ENCODE results near the gene OSMR. TPM values are rescaled to one million over a fixed set of nuclear protein-coding genes. Genes with fewer than 3 reads are reported as not detected.

The OSMR gene
- total and polyA plus RNA-seq, 2 donors from 2014 or later: 12.9 to 118 TPM

DNA sequence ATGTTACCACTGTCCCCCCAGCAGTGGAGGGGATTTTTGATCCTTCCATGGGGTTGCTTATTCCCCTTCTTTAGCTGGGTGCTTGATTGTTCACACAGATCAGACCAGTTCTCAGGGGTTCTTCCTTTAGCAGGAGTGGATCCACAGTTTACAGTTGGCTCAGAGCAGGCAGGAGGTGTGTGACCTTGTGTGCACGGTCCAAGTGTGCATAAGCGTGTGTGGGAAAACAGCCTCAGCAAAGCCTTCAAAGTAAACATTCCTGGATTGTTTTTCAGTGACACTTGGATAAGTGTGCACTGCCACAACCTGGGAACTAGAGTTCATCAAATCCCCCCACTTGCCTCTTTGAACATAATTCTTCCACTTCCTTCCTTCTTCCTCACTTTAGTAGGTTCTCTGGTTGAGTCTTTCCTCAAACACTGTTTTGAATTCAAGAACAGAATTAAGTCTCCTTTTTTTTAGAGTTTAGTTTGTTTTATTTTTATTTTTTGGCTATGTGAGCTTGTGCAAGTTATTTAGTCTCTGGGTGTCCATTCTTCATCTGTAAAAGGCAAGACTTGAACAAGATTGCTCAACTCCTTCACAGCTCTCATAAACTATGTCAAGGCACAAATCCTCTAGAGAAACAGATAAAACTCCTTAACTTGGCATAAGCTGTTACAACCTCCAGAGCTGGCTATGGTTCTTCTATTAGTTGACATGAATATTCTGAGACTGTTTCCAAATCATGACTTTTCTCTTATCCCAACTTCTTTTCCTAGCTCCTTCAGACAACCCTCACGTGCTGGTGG, 78.0 kb downstream of the OSMR start:
- H3K27ac ChIP-seq (ENCODE audit: low read depth in 2 of 2, low read length in 2 of 2): no peak overlapping the region
- FAIRE-seq: no peak
- DNase-seq: no peak
- H3K9ac ChIP-seq (ENCODE audit: low read length in 3 of 3): no peak overlapping the region
- TF ChIP-seq, protein P1, sequence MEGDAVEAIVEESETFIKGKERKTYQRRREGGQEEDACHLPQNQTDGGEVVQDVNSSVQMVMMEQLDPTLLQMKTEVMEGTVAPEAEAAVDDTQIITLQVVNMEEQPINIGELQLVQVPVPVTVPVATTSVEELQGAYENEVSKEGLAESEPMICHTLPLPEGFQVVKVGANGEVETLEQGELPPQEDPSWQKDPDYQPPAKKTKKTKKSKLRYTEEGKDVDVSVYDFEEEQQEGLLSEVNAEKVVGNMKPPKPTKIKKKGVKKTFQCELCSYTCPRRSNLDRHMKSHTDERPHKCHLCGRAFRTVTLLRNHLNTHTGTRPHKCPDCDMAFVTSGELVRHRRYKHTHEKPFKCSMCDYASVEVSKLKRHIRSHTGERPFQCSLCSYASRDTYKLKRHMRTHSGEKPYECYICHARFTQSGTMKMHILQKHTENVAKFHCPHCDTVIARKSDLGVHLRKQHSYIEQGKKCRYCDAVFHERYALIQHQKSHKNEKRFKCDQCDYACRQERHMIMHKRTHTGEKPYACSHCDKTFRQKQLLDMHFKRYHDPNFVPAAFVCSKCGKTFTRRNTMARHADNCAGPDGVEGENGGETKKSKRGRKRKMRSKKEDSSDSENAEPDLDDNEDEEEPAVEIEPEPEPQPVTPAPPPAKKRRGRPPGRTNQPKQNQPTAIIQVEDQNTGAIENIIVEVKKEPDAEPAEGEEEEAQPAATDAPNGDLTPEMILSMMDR (IDR thresholded peaks at IDR 0.05; ENCODE audit: borderline replicate concordance, extremely low read depth, insufficient read depth): no peak
- H3K9me3 ChIP-seq (ENCODE audit: control insufficient read depth in 2 of 3, insufficient read depth in 1 of 3, low read length in 3 of 3): no peaks in the 10 kb centered on the region
- H3K4me1 ChIP-seq (ENCODE audit: control insufficient read depth in 2 of 3, insufficient read depth in 2 of 3, low read depth in 1 of 3, low read length in 3 of 3): no peaks in the 10 kb centered on the region
- intact Hi-C loops (cut with DNase I): no loop called here
- no peaks in the 10 kb centered on the region for H3K27me3 ChIP-seq (ENCODE audit: control insufficient read depth, insufficient read depth, low read length)
- no peak overlapping the region for H3K4me3 ChIP-seq (ENCODE audit: low read length in 3 of 3)
- peaks cover 0 to 9% (median 2%) of the 10 kb centered on the region in 3 donors for H3K36me3 ChIP-seq (ENCODE audit: control insufficient read depth in 2 of 3, insufficient read depth in 3 of 3, low read length in 3 of 3)

DNA sequence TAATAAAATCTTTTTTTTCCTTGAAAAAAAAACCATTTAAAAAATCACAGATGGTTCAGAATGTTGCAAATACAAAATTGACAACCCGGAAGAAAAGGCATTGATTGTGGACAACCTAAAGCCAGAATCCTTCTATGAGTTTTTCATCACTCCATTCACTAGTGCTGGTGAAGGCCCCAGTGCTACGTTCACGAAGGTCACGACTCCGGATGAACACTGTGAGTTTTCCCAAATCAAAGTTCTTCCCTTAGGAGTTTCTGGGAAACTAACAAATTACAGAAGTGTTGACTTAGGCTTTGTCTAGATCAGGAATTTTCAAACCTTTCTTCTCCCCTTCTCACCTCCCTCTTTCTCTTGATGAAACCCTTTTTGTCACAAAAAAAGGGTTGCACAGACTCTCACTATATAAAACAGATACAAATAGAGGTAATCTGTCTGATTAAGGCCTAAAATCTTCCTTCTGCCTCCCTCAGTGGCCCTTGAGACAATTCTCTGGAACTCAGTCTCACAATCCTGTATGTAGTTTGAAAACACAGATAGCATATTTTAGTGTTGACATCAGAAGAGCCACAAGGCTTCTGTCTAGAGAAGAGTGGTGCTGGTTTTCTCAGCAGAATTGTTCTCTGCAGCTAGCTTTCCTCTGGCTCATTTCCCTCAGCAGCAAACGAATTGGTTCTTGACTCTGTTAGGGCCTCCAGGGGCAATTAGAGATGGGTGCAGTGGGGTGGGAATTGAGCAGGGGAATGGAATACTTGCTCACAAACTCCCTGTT, 79.5 kb downstream of the OSMR start:
- FAIRE-seq (no peak), DNase-seq (no peak)
- TF ChIP-seq, protein P1 (IDR thresholded peaks at IDR 0.05; ENCODE audit: borderline replicate concordance, extremely low read depth, insufficient read depth): no peak
- intact Hi-C loops (cut with DNase I): no loop called here
- Histone ChIP-seq H3K9ac (ENCODE audit: low read length in 3 of 3) (no peak overlapping the region), H3K4me3 (ENCODE audit: low read length in 3 of 3) (no peak overlapping the region), H3K4me1 (ENCODE audit: control insufficient read depth in 2 of 3, insufficient read depth in 2 of 3, low read depth in 1 of 3, low read length in 3 of 3) (no peaks in the 10 kb centered on the region), H3K36me3 (ENCODE audit: control insufficient read depth in 2 of 3, insufficient read depth in 3 of 3, low read length in 3 of 3) (peaks cover 0 to 9% (median 2%) of the 10 kb centered on the region in 3 donors), H3K27me3 (ENCODE audit: control insufficient read depth, insufficient read depth, low read length) (no peaks in the 10 kb centered on the region), H3K9me3 (ENCODE audit: control insufficient read depth in 2 of 3, insufficient read depth in 1 of 3, low read length in 3 of 3) (no peaks in the 10 kb centered on the region), H3K27ac (ENCODE audit: low read depth in 2 of 2, low read length in 2 of 2) (no peak overlapping the region)

DNA sequence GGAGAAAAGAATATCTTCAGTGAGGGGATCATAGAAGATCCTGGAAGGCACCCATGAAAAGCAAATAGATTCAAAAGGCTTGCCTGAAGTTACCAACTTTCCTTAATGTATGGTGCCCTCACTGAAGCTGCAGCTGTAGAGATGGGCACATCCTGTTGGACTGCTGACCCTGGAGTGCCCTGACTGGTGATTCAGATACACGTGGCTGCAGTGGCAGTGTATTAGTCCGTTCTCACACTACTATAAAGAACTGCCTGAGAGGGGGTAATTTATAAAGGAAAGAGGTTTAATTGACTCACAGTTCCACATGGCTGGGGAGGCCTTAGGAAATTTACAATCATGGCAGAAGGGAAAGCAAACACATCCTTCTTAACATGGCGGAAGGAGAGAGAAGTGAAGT, 80.3 kb downstream of the OSMR start:
- intact Hi-C loops (cut with DNase I): no loop called here
- TF ChIP-seq, protein P1 (IDR thresholded peaks at IDR 0.05; ENCODE audit: borderline replicate concordance, extremely low read depth, insufficient read depth): no peak
- no peak overlapping the region for H3K4me3 ChIP-seq (ENCODE audit: low read length in 3 of 3)
- FAIRE-seq: no peak
- H3K9me3 ChIP-seq (ENCODE audit: control insufficient read depth in 2 of 3, insufficient read depth in 1 of 3, low read length in 3 of 3): no peaks in the 10 kb centered on the region
- no peaks in the 10 kb centered on the region for H3K4me1 ChIP-seq (ENCODE audit: control insufficient read depth in 2 of 3, insufficient read depth in 2 of 3, low read depth in 1 of 3, low read length in 3 of 3)
- H3K9ac ChIP-seq (ENCODE audit: low read length in 3 of 3): no peak overlapping the region
- peaks cover 0 to 9% (median 3%) of the 10 kb centered on the region in 3 donors for H3K36me3 ChIP-seq (ENCODE audit: control insufficient read depth in 2 of 3, insufficient read depth in 3 of 3, low read length in 3 of 3)
- H3K27me3 ChIP-seq (ENCODE audit: control insufficient read depth, insufficient read depth, low read length): no peaks in the 10 kb centered on the region
- no peak for DNase-seq
- no peak overlapping the region for H3K27ac ChIP-seq (ENCODE audit: low read depth in 2 of 2, low read length in 2 of 2)
